Measurements from ENCODE around the gene ALX4. TPM values are rescaled to one million over a fixed set of nuclear protein-coding genes. Genes with fewer than 3 reads are reported as not detected.

Gene ALX4
- total and polyA plus RNA-seq, 2 of the 8 experiments (the other 6 are each of a cell fraction or from before 2014, with no cell fraction given), result not detected

- TF ChIP-seq ATF2 (IDR thresholded peaks at IDR 0.05; ENCODE audit: low read length), result no peak
- no peak for TF ChIP-seq RFX5 (IDR thresholded peaks at IDR 0.05; ENCODE audit: borderline replicate concordance, low read depth, low read length)
- no peak for TF ChIP-seq TAF1 (IDR thresholded peaks at IDR 0.05; ENCODE audit: low read depth, low read length)
- no peak for TF ChIP-seq E2F6 (IDR thresholded peaks at IDR 0.05)
- TF ChIP-seq YY1 (IDR thresholded peaks at IDR 0.05; ENCODE audit: low read depth, low read length), result no peak
- TF ChIP-seq FOSL1 (IDR thresholded peaks at IDR 0.05; ENCODE audit: insufficient read depth, low read depth, low read length), result no peak
These were observed 87.9 kb downstream of the ALX4 start (continued) for GRCh38 chr11:44221992-44222391.
